CD4-positive, alpha-beta T cell treated with Interleukin-17A for 1 hour (primary cell): ENCODE data around the gene PYHIN1.

Source experiments
- DNase-seq: peaks from one replicate; pipeline ENCODE4 v3.0.0-alpha.2; 2020

Gene PYHIN1

DNA sequence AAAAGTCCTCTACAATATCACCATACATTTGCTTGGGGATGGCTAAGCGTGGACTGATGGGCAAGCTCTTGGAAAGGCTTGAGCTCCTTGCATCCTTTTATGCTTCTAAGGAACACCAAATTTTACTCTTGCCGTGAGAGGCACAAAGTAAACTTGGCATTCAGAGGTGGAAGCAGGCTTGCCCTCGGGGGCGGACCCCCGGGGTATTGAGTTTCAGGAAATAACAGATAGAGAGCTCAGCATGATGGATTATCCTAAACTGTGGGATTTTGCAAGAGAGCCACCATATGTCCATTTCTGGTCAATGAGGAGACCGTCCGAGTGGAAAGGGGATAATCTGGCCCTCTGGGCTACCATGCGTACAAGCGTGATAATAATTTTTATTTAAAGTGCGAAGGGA, 92.4 kb downstream of the PYHIN1 start:
- no peak for DNase-seq

DNA sequence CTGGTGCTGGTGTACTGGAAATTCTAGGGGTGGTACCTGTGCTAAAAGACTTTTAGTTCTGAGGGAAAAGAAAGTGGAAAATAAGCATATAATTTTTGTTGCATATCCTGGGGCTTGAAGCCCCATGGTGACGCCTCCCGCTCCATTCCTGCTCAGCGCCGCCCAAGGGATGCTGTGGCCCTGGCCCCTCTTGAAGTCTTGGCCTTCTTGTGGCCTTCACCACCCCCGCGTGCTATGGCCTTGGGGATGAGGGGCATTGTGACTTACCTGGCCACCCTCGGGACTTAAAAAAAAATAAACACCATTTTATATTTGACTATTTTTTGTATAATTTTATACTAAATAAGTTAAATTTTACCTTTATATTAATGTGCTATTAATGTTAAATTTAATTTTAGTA, 93.7 kb downstream of the PYHIN1 start:
- DNase-seq, result no peak
